Superior temporal gyrus (tissue), 1 donor: ENCODE results near the gene LCE5A.
"Not testable (repeated sequence)": the region's sequence is repeated elsewhere in the genome, so short reads cannot be mapped to it uniquely, and the experiment has no call there.

ENCODE experiments used
- DNase-seq: peaks from one replicate; pipeline ENCODE4 v3.0.0-alpha.2; 2016; ENCODE audit errors: extremely low spot score

LCE5A gene

GRCh38 chr1:152510503-152510902 is at the start of gene LCE5A:
TSS of gene LCE5A (plus strand) at chr1:152510803. CDS start at chr1:152511535, 732 bp downstream.
- DNase-seq = no peak

GRCh38 chr1:152461544-152461943 is 49.1 kb upstream of the LCE5A start:
- DNase-seq = peak; percentile 61

GRCh38 chr1:152462636-152463035 is 48.0 kb upstream of the LCE5A start:
- DNase-seq = no peak

GRCh38 chr1:152466217-152466616 is 44.4 kb upstream of the LCE5A start:
- DNase-seq = no peak

- DNase-seq = no peak
Measured at GRCh38 chr1:152473887-152474537, 36.6 kb upstream of the LCE5A start.

- DNase-seq = no peak
Measured at GRCh38 chr1:152479792-152480595, 30.6 kb upstream of the LCE5A start.

- no peak for DNase-seq
Measured at GRCh38 chr1:152481869-152482664, 28.5 kb upstream of the LCE5A start.

GRCh38 chr1:152486400-152487006 is 24.1 kb upstream of the LCE5A start:
- no peak for DNase-seq

- DNase-seq = no peak
Measured at GRCh38 chr1:152487871-152488270, 22.7 kb upstream of the LCE5A start.

GRCh38 chr1:152491537-152491936 is 19.1 kb upstream of the LCE5A start:
- not testable (repeated sequence) for DNase-seq

GRCh38 chr1:152495066-152495675 is 15.4 kb upstream of the LCE5A start:
- no peak for DNase-seq

- DNase-seq = no peak
Measured at GRCh38 chr1:152497273-152497672, 13.3 kb upstream of the LCE5A start.

GRCh38 chr1:152501704-152502103 is 8.9 kb upstream of the LCE5A start:
- no peak for DNase-seq

- no peak for DNase-seq
Measured at GRCh38 chr1:152502496-152503180, 8.0 kb upstream of the LCE5A start.

- no peak for DNase-seq
Measured at GRCh38 chr1:152505083-152505482, 5.5 kb upstream of the LCE5A start.

- no peak for DNase-seq
Measured at GRCh38 chr1:152506899-152507498, 3.6 kb upstream of the LCE5A start.

- no peak for DNase-seq
Measured at GRCh38 chr1:152511596-152511995, 993 bp downstream of the LCE5A start.

GRCh38 chr1:152513081-152513480 is 2.5 kb downstream of the LCE5A start:
- DNase-seq = no peak

GRCh38 chr1:152514715-152515433 is 4.3 kb downstream of the LCE5A start:
- DNase-seq = no peak

- DNase-seq = no peak
Measured at GRCh38 chr1:152515434-152515783, 4.8 kb downstream of the LCE5A start.
